HEK293 (cell line): ENCODE measurements around the gene DNAH8.
A peak's percentile ranks its signal among the peaks of the same experiment; 100 is the strongest.

ENCODE experiments used
- CTCF ChIA-PET: fragments of 350-600 bp; formaldehyde crosslinking; extraction: SDS; loops from one replicate; lab custom pipeline; 2021; ENCODE audit warnings: antibody characterized with exemption; lab: Yijun Ruan, JAX
- POLR2A ChIA-PET: fragments of 300-600 bp; formaldehyde crosslinking; extraction: SDS; loops from one replicate; lab custom pipeline; 2020; ENCODE audit warnings: antibody characterized with exemption, inconsistent platforms; lab: Yijun Ruan, JAX
- H3K27ac ChIP-seq: fragments of 200-500 bp; sonication (Bioruptor generic); 2 replicates; pipeline ENCODE4 v1.5.1; 2014; ENCODE audit warnings: low read depth, low read length, control low read depth, inconsistent platforms; ENCODE audit errors: extremely low read depth
- H3K36me3 ChIP-seq, 2 experiments: fragments of 200-500 bp in 1 of 2; sonication (Bioruptor generic) in 1 of 2; 1 replicate in 1 of 2; 2 replicates in 1 of 2; pipeline ENCODE4 v1.5.1; 2014 to 2017; ENCODE audit warnings: inconsistent platforms in 2 of 2, low read length in 2 of 2; ENCODE audit not compliant: control insufficient read depth in 2 of 2, insufficient read depth in 1 of 2
- H3K4me1 ChIP-seq: fragments of 200-500 bp; sonication (Bioruptor generic); 2 replicates; pipeline ENCODE4 v1.5.1; 2014; ENCODE audit warnings: mild to moderate bottlenecking, low read length, inconsistent platforms; ENCODE audit not compliant: control insufficient read depth, insufficient read depth
- H3K4me3 ChIP-seq: 2 replicates; pipeline ENCODE4 v1.5.1; 2011; ENCODE audit warnings: low read depth, mild to moderate bottlenecking, control low read depth, low read length, moderate library complexity
- H3K9me3 ChIP-seq: fragments of 200-500 bp; sonication (Bioruptor generic); 2 replicates; pipeline ENCODE4 v1.5.1; 2014; ENCODE audit warnings: low read depth, low read length, inconsistent platforms; ENCODE audit not compliant: control insufficient read depth, insufficient read depth
- BCL11A ChIP-seq: fragments of 450-650 bp; formaldehyde crosslinking; IDR thresholded peaks from 2 replicates; pipeline ENCODE4 v1.5.1; 2016; ENCODE audit warnings: low read depth, missing biosample characterization, missing genetic modification characterization
- HOXD13 ChIP-seq: sonication (generic); formaldehyde crosslinking; IDR thresholded peaks from 2 replicates; pipeline ENCODE4 v1.8.0; 2022; ENCODE audit warnings: missing genetic modification reagents, borderline replicate concordance
- KLF7 ChIP-seq: fragments of 450-650 bp; formaldehyde crosslinking; IDR thresholded peaks from 2 replicates; pipeline ENCODE4 v1.5.1; 2016; ENCODE audit warnings: missing biosample characterization, missing genetic modification characterization, borderline replicate concordance
- MEIS1 ChIP-seq: sonication (generic); formaldehyde crosslinking; IDR thresholded peaks from 2 replicates; pipeline ENCODE4 v1.8.1; 2022; ENCODE audit warnings: missing genetic modification reagents, mild to moderate bottlenecking, borderline replicate concordance
- SP3 ChIP-seq: fragments of 450-650 bp; formaldehyde crosslinking; IDR thresholded peaks from 2 replicates; pipeline ENCODE4 v1.5.1; 2016; ENCODE audit warnings: missing biosample characterization, missing genetic modification characterization
- YY1 ChIP-seq: fragments of 450-650 bp; formaldehyde crosslinking; IDR thresholded peaks from 2 replicates; pipeline ENCODE4 v1.5.1; 2018; ENCODE audit warnings: missing biosample characterization, missing genetic modification characterization
- ZFHX2 ChIP-seq: fragments of 450-650 bp; formaldehyde crosslinking; conservative IDR thresholded peaks from 2 replicates; pipeline ENCODE4 v1.5.1; 2016; ENCODE audit warnings: missing biosample characterization, missing genetic modification characterization
- ZFP41 ChIP-seq: fragments of 450-650 bp; formaldehyde crosslinking; IDR thresholded peaks from 2 replicates; pipeline ENCODE4 v1.5.1; 2016; ENCODE audit warnings: missing biosample characterization, missing genetic modification characterization, borderline replicate concordance
- ZNF175 ChIP-seq: fragments of 450-650 bp; formaldehyde crosslinking; IDR thresholded peaks from 2 replicates; pipeline ENCODE4 v1.5.1; 2016; ENCODE audit warnings: missing biosample characterization, missing genetic modification characterization
- ZNF433 ChIP-seq: fragments of 450-650 bp; formaldehyde crosslinking; IDR thresholded peaks from 2 replicates; pipeline ENCODE4 v1.5.1; 2016; ENCODE audit warnings: missing biosample characterization, missing genetic modification characterization, low read depth
- ZNF514 ChIP-seq: fragments of 450-650 bp; formaldehyde crosslinking; IDR thresholded peaks from 2 replicates; pipeline ENCODE4 v1.5.1; 2016; ENCODE audit warnings: missing biosample characterization, missing genetic modification characterization
- ZNF529 ChIP-seq: fragments of 450-650 bp; formaldehyde crosslinking; IDR thresholded peaks from 2 replicates; pipeline ENCODE4 v1.5.1; 2017; ENCODE audit warnings: missing genetic modification characterization, missing biosample characterization; ENCODE audit not compliant: insufficient replicate concordance
- ZNF548 ChIP-seq: fragments of 450-650 bp; formaldehyde crosslinking; IDR thresholded peaks from 2 replicates; pipeline ENCODE4 v1.5.1; 2016; ENCODE audit warnings: missing biosample characterization, missing genetic modification characterization
- ZNF623 ChIP-seq: fragments of 450-650 bp; formaldehyde crosslinking; IDR thresholded peaks from 2 replicates; pipeline ENCODE4 v1.5.1; 2016; ENCODE audit warnings: missing biosample characterization, missing genetic modification characterization
- ZNF624 ChIP-seq: fragments of 450-650 bp; formaldehyde crosslinking; IDR thresholded peaks from 2 replicates; pipeline ENCODE4 v1.5.1; 2017; ENCODE audit warnings: missing biosample characterization, missing genetic modification characterization
- ZNF629 ChIP-seq: fragments of 450-650 bp; formaldehyde crosslinking; IDR thresholded peaks from 2 replicates; pipeline ENCODE4 v1.5.1; 2017; ENCODE audit warnings: missing biosample characterization, missing genetic modification characterization
- ZNF654 ChIP-seq: fragments of 450-650 bp; formaldehyde crosslinking; IDR thresholded peaks from 2 replicates; pipeline ENCODE4 v1.5.1; 2016; ENCODE audit warnings: low read depth, missing biosample characterization, missing genetic modification characterization
- ZNF660 ChIP-seq: fragments of 450-650 bp; IDR thresholded peaks from 2 replicates; pipeline ENCODE4 v1.5.1; 2018; ENCODE audit warnings: missing biosample characterization, mild to moderate bottlenecking, missing genetic modification characterization
- ZSCAN30 ChIP-seq: fragments of 450-650 bp; IDR thresholded peaks from 2 replicates; pipeline ENCODE4 v1.5.1; 2018; ENCODE audit warnings: missing biosample characterization, mild to moderate bottlenecking, missing genetic modification characterization, moderate library complexity
- TF ChIP-seq, protein P1 (sequence below): fragments of 450-650 bp; formaldehyde crosslinking; optimal IDR thresholded peaks from 2 replicates; pipeline ENCODE3; 2016; ENCODE audit warnings: missing biosample characterization, mild to moderate bottlenecking, missing genetic modification characterization
- TF ChIP-seq, protein P2 (sequence below): fragments of 450-650 bp; formaldehyde crosslinking; IDR thresholded peaks from 2 replicates; pipeline ENCODE4 v1.5.1; 2016; ENCODE audit warnings: missing biosample characterization, missing genetic modification characterization

Gene DNAH8

DNA sequence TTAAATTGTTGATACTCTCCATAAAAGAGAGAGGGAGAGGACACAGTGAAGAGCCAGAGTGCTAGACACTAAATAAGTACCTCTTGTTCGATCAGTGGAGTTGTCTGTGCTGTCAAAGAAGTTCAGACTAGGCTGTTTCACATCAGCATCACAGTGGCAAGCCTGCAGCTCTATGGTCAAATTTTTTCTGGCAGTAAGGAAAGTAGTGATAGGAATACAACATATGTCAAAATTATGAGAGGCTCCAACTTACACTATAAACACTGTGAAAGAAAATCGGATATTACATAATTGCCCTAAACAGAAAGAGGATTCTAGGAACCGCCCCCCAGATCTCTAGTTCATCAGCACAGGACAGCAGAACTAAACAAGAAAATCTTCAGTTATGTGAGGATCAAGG lies 23.1 kb downstream of the DNAH8 start:
- Histone ChIP-seq H3K4me1 (no peaks in the 10 kb centered on the region), H3K9me3 (no peaks in the 10 kb centered on the region), H3K27ac (no peak overlapping the region), H3K4me3 (no peak overlapping the region), H3K36me3 (no peaks in the 10 kb centered on the region)
- ChIA-PET CTCF (interaction anchor here (2.4 kb wide), 1 partner anchor 13 kb away, joined by 8 read pairs; no protein-coding TSS in a partner anchor), POLR2A (no interaction called here)
- TF ChIP-seq ZFP41 (tag by site-specific recombination), result no peak

DNA sequence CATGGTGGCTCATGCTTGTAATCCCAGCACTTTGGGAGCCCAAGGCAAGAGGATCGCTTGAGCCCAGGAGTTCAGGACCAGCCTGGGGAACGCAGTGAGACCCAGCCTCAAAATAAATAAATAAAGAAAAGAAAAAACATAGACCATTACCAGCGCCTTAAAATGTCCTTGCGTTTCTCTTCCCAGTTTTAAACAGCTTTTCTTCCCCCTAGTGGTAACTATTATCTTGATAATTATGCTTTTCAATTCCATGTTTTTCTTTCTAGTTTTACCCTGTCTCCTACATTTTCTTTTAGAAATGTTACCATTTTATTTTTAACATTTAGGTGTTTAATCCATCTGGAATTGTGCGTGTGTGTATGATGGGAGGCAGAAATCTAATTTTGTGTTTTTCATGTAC lies 24.4 kb downstream of the DNAH8 start:
- Histone ChIP-seq H3K9me3 (no peaks in the 10 kb centered on the region), H3K27ac (no peak overlapping the region), H3K4me3 (no peak overlapping the region), H3K36me3 (no peaks in the 10 kb centered on the region), H3K4me1 (no peaks in the 10 kb centered on the region)
- TF ChIP-seq ZNF654 (tag by site-specific recombination) (peak; percentile 18; the same call in 1 of the 2 replicates), ZSCAN30 (tag by site-specific recombination) (no peak)
- ChIA-PET POLR2A (no interaction called here), CTCF (interaction anchor here (0.6 to 2.4 kb wide), 4 partner anchors 14 to 31 kb away, joined by 3 to 8 read pairs (median 4); no protein-coding TSS in a partner anchor)

DNA sequence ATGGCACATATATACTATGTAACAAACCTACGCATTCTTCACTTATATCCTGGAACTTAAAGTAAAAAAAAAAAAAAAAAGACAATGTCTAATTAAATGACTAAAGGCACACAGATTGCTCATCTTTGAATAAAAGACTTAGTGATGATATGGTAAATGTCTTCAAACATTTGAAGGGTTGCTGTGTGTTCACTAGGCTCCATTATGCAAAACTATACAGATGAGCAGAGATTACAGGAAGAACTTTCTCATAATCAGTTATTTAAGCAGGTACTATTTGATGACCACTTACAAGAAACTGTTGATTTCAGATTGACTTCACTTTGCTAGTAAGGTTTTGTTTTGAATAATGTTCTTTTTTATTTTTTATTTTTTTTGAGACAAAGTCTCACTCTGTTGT lies 34.4 kb downstream of the DNAH8 start:
- ChIA-PET CTCF (interaction anchor here (0.6 to 2.6 kb wide), 2 partner anchors 24 to 41 kb away, joined by 4 to 9 read pairs; no protein-coding TSS in a partner anchor), POLR2A (no interaction called here)
- Histone ChIP-seq H3K27ac (no peak overlapping the region), H3K36me3 (no peaks in the 10 kb centered on the region), H3K9me3 (no peaks in the 10 kb centered on the region), H3K4me1 (no peaks in the 10 kb centered on the region), H3K4me3 (no peak overlapping the region)
- TF ChIP-seq MEIS1 (CRISPR knock-in tag), result no peak
- TF ChIP-seq ZNF660, result no peak
- TF ChIP-seq ZNF433, result no peak
- TF ChIP-seq YY1 (tag by site-specific recombination), result no peak
- TF ChIP-seq ZNF529 (tag by site-specific recombination), result no peak
- no peak for TF ChIP-seq ZFHX2 (tag by site-specific recombination)
- no peak for TF ChIP-seq ZNF624 (tag by site-specific recombination)
- no peak for TF ChIP-seq ZNF629 (tag by site-specific recombination)

DNA sequence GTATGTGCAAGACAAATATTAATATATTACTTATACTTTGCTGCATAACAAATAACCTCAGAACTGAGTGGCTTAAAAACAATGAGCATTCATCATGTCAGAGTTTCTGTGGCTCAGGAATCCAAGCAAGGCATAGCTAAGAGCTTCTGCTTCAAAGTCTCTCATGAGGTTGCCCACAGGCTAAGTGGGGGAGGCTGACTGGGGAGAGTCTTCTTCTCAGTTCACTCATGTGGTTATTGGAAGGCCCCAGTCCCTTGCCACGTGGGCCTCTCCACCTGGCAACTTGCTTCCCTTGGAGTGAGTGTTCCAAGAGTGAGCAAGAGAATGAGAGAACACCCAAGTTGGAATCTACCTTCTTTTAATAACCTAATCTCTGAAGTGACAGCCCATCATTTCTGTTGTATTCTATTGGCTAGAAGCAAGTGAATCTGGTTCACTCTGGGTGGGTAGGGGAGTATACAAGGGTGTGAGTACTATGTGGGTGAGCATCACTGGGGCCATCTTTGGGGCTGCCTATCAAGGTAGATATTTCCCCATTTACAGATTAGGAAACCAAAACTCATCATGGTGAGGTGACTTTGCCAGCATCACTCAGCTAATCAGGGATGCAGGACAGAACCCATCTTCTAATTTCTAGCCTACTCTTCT lies 36.0 kb downstream of the DNAH8 start:
- POLR2A ChIA-PET, result no interaction called here
- no peak overlapping the region for H3K27ac ChIP-seq
- CTCF ChIA-PET, result interaction anchor here (0.6 to 2.6 kb wide), 3 partner anchors 23 to 559 kb away, joined by 3 to 9 read pairs (median 3); no protein-coding TSS in a partner anchor
- peaks cover 6% of the 10 kb centered on the region for H3K4me1 ChIP-seq
- H3K9me3 ChIP-seq, result no peaks in the 10 kb centered on the region
- H3K4me3 ChIP-seq, result no peak overlapping the region
- no peaks in the 10 kb centered on the region for H3K36me3 ChIP-seq
- TF ChIP-seq ZNF175, result no peak
- TF ChIP-seq ZNF548 (tag by site-specific recombination), result no peak
- no peak for TF ChIP-seq HOXD13 (CRISPR knock-in tag)
- TF ChIP-seq BCL11A (tag by site-specific recombination), result no peak
- TF ChIP-seq, protein P1, sequence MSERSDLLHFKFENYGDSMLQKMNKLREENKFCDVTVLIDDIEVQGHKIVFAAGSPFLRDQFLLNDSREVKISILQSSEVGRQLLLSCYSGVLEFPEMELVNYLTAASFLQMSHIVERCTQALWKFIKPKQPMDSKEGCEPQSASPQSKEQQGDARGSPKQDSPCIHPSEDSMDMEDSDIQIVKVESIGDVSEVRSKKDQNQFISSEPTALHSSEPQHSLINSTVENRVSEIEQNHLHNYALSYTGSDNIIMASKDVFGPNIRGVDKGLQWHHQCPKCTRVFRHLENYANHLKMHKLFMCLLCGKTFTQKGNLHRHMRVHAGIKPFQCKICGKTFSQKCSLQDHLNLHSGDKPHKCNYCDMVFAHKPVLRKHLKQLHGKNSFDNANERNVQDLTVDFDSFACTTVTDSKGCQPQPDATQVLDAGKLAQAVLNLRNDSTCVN (tag by site-specific recombination), result no peak
- TF ChIP-seq, protein P2, sequence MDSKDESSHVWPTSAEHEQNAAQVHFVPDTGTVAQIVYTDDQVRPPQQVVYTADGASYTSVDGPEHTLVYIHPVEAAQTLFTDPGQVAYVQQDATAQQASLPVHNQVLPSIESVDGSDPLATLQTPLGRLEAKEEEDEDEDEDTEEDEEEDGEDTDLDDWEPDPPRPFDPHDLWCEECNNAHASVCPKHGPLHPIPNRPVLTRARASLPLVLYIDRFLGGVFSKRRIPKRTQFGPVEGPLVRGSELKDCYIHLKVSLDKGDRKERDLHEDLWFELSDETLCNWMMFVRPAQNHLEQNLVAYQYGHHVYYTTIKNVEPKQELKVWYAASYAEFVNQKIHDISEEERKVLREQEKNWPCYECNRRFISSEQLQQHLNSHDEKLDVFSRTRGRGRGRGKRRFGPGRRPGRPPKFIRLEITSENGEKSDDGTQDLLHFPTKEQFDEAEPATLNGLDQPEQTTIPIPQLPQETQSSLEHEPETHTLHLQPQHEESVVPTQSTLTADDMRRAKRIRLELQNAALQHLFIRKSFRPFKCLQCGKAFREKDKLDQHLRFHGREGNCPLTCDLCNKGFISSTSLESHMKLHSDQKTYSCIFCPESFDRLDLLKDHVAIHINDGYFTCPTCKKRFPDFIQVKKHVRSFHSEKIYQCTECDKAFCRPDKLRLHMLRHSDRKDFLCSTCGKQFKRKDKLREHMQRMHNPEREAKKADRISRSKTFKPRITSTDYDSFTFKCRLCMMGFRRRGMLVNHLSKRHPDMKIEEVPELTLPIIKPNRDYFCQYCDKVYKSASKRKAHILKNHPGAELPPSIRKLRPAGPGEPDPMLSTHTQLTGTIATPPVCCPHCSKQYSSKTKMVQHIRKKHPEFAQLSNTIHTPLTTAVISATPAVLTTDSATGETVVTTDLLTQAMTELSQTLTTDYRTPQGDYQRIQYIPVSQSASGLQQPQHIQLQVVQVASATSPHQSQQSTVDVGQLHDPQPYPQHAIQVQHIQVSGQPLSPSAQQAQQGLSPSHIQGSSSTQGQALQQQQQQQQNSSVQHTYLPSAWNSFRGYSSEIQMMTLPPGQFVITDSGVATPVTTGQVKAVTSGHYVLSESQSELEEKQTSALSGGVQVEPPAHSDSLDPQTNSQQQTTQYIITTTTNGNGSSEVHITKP (tag by site-specific recombination), result no peak
- no peak for TF ChIP-seq SP3 (tag by site-specific recombination)
- TF ChIP-seq ZNF623, result no peak
- no peak for TF ChIP-seq KLF7 (tag by site-specific recombination)
- no peak for TF ChIP-seq ZNF514 (tag by site-specific recombination)
